ENCODE data around the gene MVB12B.

MVB12B gene

DNA sequence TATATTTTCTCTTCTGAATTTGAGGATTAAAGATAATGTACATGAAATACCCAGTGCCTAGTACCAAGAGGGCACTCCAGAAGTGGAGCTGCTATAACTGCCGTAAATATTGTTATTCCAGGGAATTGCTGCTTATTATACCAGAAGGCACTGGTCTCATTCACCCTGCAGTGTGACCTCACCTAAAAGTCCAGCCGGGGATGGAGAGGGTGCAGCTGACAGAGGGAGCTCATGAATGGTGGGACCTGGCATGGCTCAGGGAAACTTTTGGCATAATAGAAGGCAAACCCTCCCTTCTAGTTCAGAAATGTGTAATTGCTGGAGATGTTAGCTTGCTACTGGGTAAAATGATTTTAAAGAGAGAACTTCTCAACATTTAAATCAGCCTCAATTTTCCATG, 108.5 kb downstream of the MVB12B start:
- H3K27me3 ChIP-seq (ENCODE audit: insufficient read depth, insufficient read length): no peaks in the 10 kb centered on the region
- TF ChIP-seq YY1 (IDR thresholded peaks at IDR 0.05; ENCODE audit: insufficient read depth, insufficient read length): no peak
- no peak for TF ChIP-seq SUZ12 (IDR thresholded peaks at IDR 0.05; ENCODE audit: extremely low read depth, insufficient read depth, insufficient read length)
- TF ChIP-seq ZNF274 (IDR thresholded peaks at IDR 0.05; ENCODE audit: low read depth, low read length): no peak
- no peaks in the 10 kb centered on the region for H3K9me3 ChIP-seq (ENCODE audit: insufficient read depth, low read length)
- DNase-seq (ENCODE audit: low read depth, low spot score): no peak
- H3K9ac ChIP-seq (ENCODE audit: insufficient read length, low read depth): no peak overlapping the region
- no peaks in the 10 kb centered on the region for H3K36me3 ChIP-seq (ENCODE audit: insufficient read depth, insufficient read length, low read length)
- H3K4me1 ChIP-seq (ENCODE audit: insufficient read depth, insufficient read length): peaks cover 4% of the 10 kb centered on the region
- H3K4me3 ChIP-seq (ENCODE audit: insufficient read length, low read depth): no peak overlapping the region

DNA sequence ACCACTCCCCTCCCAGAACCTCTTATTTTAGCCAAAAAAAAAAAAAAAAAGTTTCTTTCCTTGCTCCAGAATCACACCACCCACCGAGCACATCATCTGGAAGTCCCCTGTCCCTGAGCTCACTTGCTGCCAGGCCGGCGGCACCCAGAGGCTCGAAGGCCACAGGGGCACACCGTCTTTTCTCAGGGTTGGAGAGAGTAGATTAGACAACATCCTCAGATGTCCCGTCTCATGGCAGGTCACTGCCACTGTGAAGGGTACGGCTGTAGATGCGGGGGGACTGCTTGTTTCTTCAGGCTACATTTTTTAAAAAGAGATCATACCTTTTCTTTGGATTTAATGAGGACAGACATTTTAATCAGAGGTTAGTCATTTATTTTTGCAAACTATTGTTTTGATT, 109.0 kb downstream of the MVB12B start:
- Histone ChIP-seq H3K4me3 (ENCODE audit: insufficient read length, low read depth) (no peak overlapping the region), H3K4me1 (ENCODE audit: insufficient read depth, insufficient read length) (peaks cover 2% of the 10 kb centered on the region), H3K9ac (ENCODE audit: insufficient read length, low read depth) (no peak overlapping the region), H3K36me3 (ENCODE audit: insufficient read depth, insufficient read length, low read length) (no peaks in the 10 kb centered on the region), H3K9me3 (ENCODE audit: insufficient read depth, low read length) (no peaks in the 10 kb centered on the region), H3K27me3 (ENCODE audit: insufficient read depth, insufficient read length) (no peaks in the 10 kb centered on the region)
- TF ChIP-seq ZNF274 (IDR thresholded peaks at IDR 0.05; ENCODE audit: low read depth, low read length) (no peak), YY1 (IDR thresholded peaks at IDR 0.05; ENCODE audit: insufficient read depth, insufficient read length) (no peak), SUZ12 (IDR thresholded peaks at IDR 0.05; ENCODE audit: extremely low read depth, insufficient read depth, insufficient read length) (no peak)
- no peak for DNase-seq (ENCODE audit: low read depth, low spot score)

DNA sequence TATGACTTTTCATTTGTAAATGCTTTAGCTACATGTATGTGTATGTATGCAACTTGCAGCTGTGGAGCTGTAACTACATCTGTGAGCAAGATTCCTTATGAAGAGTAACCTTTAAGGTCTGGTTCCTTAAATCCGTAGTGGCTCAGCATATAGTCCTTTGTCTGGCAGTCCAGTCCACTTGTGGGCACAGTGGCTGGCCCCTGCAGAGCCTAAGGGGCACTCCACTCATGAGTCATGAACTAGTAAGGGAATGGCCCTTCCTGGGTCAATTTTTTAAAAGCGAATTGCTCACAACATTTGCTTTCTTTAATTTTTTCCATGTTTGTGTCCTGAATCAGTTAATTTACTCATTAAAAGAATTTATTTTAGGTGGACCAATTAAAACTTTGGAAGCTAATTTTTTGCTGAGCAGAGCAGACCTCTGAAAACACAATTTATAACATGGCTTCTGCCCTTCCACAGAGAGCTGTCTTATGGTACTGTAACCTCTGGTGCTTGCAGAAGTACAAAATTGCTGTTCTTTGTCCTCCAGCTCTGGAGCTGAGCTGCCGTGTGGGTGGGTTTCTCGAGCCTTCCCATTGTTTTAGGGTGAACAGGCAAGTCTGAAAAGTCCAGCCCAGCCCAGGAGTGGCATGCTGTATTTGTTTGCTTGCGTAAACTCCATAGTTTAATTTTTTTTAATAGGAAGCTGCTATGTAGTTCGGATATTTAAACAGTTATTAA, 110.1 kb downstream of the MVB12B start:
- no peak overlapping the region for H3K9ac ChIP-seq (ENCODE audit: insufficient read length, low read depth)
- no peaks in the 10 kb centered on the region for H3K9me3 ChIP-seq (ENCODE audit: insufficient read depth, low read length)
- H3K27me3 ChIP-seq (ENCODE audit: insufficient read depth, insufficient read length): no peaks in the 10 kb centered on the region
- TF ChIP-seq SUZ12 (IDR thresholded peaks at IDR 0.05; ENCODE audit: extremely low read depth, insufficient read depth, insufficient read length) (no peak), ZNF274 (IDR thresholded peaks at IDR 0.05; ENCODE audit: low read depth, low read length) (no peak), YY1 (IDR thresholded peaks at IDR 0.05; ENCODE audit: insufficient read depth, insufficient read length) (no peak)
- H3K4me1 ChIP-seq (ENCODE audit: insufficient read depth, insufficient read length): no peaks in the 10 kb centered on the region
- no peaks in the 10 kb centered on the region for H3K36me3 ChIP-seq (ENCODE audit: insufficient read depth, insufficient read length, low read length)
- DNase-seq (ENCODE audit: low read depth, low spot score): no peak
- H3K4me3 ChIP-seq (ENCODE audit: insufficient read length, low read depth): no peak overlapping the region

- no peak overlapping the region for H3K4me3 ChIP-seq (ENCODE audit: insufficient read length, low read depth)
- TF ChIP-seq YY1 (IDR thresholded peaks at IDR 0.05; ENCODE audit: insufficient read depth, insufficient read length): no peak
- TF ChIP-seq ZNF274 (IDR thresholded peaks at IDR 0.05; ENCODE audit: low read depth, low read length): no peak
- no peak for TF ChIP-seq SUZ12 (IDR thresholded peaks at IDR 0.05; ENCODE audit: extremely low read depth, insufficient read depth, insufficient read length)
- no peaks in the 10 kb centered on the region for H3K27me3 ChIP-seq (ENCODE audit: insufficient read depth, insufficient read length)
- no peaks in the 10 kb centered on the region for H3K9me3 ChIP-seq (ENCODE audit: insufficient read depth, low read length)
- H3K9ac ChIP-seq (ENCODE audit: insufficient read length, low read depth): no peak overlapping the region
- no peaks in the 10 kb centered on the region for H3K4me1 ChIP-seq (ENCODE audit: insufficient read depth, insufficient read length)
- no peaks in the 10 kb centered on the region for H3K36me3 ChIP-seq (ENCODE audit: insufficient read depth, insufficient read length, low read length)
- DNase-seq (ENCODE audit: low read depth, low spot score): no peak
These were observed 110.6 kb downstream of the MVB12B start for GRCh38 chr9:126437268-126437666.

- no peak overlapping the region for H3K9ac ChIP-seq (ENCODE audit: insufficient read length, low read depth)
- no peak for DNase-seq (ENCODE audit: low read depth, low spot score)
- H3K9me3 ChIP-seq (ENCODE audit: insufficient read depth, low read length): no peaks in the 10 kb centered on the region
- no peaks in the 10 kb centered on the region for H3K36me3 ChIP-seq (ENCODE audit: insufficient read depth, insufficient read length, low read length)
- H3K4me3 ChIP-seq (ENCODE audit: insufficient read length, low read depth): no peak overlapping the region
- TF ChIP-seq ZNF274 (IDR thresholded peaks at IDR 0.05; ENCODE audit: low read depth, low read length): no peak
- TF ChIP-seq SUZ12 (IDR thresholded peaks at IDR 0.05; ENCODE audit: extremely low read depth, insufficient read depth, insufficient read length): no peak
- TF ChIP-seq YY1 (IDR thresholded peaks at IDR 0.05; ENCODE audit: insufficient read depth, insufficient read length): no peak
- H3K27me3 ChIP-seq (ENCODE audit: insufficient read depth, insufficient read length): no peaks in the 10 kb centered on the region
- H3K4me1 ChIP-seq (ENCODE audit: insufficient read depth, insufficient read length): no peaks in the 10 kb centered on the region
These were observed 111.1 kb downstream of the MVB12B start for GRCh38 chr9:126437701-126438100.

- Histone ChIP-seq H3K9ac (ENCODE audit: insufficient read length, low read depth) (no peak overlapping the region), H3K4me3 (ENCODE audit: insufficient read length, low read depth) (no peak overlapping the region), H3K4me1 (ENCODE audit: insufficient read depth, insufficient read length) (no peaks in the 10 kb centered on the region), H3K36me3 (ENCODE audit: insufficient read depth, insufficient read length, low read length) (no peaks in the 10 kb centered on the region), H3K27me3 (ENCODE audit: insufficient read depth, insufficient read length) (no peaks in the 10 kb centered on the region), H3K9me3 (ENCODE audit: insufficient read depth, low read length) (no peaks in the 10 kb centered on the region)
- DNase-seq (ENCODE audit: low read depth, low spot score): no peak
- no peak for TF ChIP-seq SUZ12 (IDR thresholded peaks at IDR 0.05; ENCODE audit: extremely low read depth, insufficient read depth, insufficient read length)
- TF ChIP-seq ZNF274 (IDR thresholded peaks at IDR 0.05; ENCODE audit: low read depth, low read length): no peak
- no peak for TF ChIP-seq YY1 (IDR thresholded peaks at IDR 0.05; ENCODE audit: insufficient read depth, insufficient read length)
These were observed 112.2 kb downstream of the MVB12B start for GRCh38 chr9:126438741-126439401.

GRCh38 chr9:126439402-126439765, 112.8 kb downstream of the MVB12B start:
- H3K9ac ChIP-seq (ENCODE audit: insufficient read length, low read depth): no peak overlapping the region
- no peak for DNase-seq (ENCODE audit: low read depth, low spot score)
- no peaks in the 10 kb centered on the region for H3K36me3 ChIP-seq (ENCODE audit: insufficient read depth, insufficient read length, low read length)
- no peaks in the 10 kb centered on the region for H3K4me1 ChIP-seq (ENCODE audit: insufficient read depth, insufficient read length)
- no peak overlapping the region for H3K4me3 ChIP-seq (ENCODE audit: insufficient read length, low read depth)
- H3K9me3 ChIP-seq (ENCODE audit: insufficient read depth, low read length): no peaks in the 10 kb centered on the region
- no peak for TF ChIP-seq YY1 (IDR thresholded peaks at IDR 0.05; ENCODE audit: insufficient read depth, insufficient read length)
- TF ChIP-seq SUZ12 (IDR thresholded peaks at IDR 0.05; ENCODE audit: extremely low read depth, insufficient read depth, insufficient read length): no peak
- TF ChIP-seq ZNF274 (IDR thresholded peaks at IDR 0.05; ENCODE audit: low read depth, low read length): no peak
- H3K27me3 ChIP-seq (ENCODE audit: insufficient read depth, insufficient read length): no peaks in the 10 kb centered on the region
